Measurements from ENCODE around the gene HOXB5.

HOXB5 gene

GRCh38 chr17:48576479-48577309 lies 16.9 kb downstream of the HOXB5 start:
- no peak for TF ChIP-seq EZH2phosphoT487 (IDR thresholded peaks at IDR 0.05; ENCODE audit: borderline replicate concordance)
- no peak for TF ChIP-seq CTCF (conservative IDR thresholded peaks at IDR 0.05; ENCODE audit: low read length)
- H3K4me3 ChIP-seq (ENCODE audit: low read length, poor library complexity, severe bottlenecking), result peak overlapping the region; percentile 89

GRCh38 chr17:48575673-48576478 lies 17.7 kb downstream of the HOXB5 start:
- Histone ChIP-seq H3K79me2 (ENCODE audit: insufficient read depth, low read length) (peaks cover 98% of the 10 kb centered on the region), H3K9me2 (replicated peaks; ENCODE audit: low read depth, low read length) (no peaks in the 10 kb centered on the region), H3K9me3 (ENCODE audit: insufficient read depth, low read depth, low read length) (no peaks in the 10 kb centered on the region), H3K36me3 (ENCODE audit: insufficient read depth, low read length) (peaks cover 72% of the 10 kb centered on the region), H3K4me3 (ENCODE audit: low read length, poor library complexity, severe bottlenecking) (peak overlapping the region; percentile 89), H3K9ac (ENCODE audit: low read depth, low read length, poor library complexity, severe bottlenecking) (peak overlapping the region; percentile 95), H3K27me3 (ENCODE audit: insufficient read depth, low read length, poor library complexity, severe bottlenecking) (peaks cover 16% of the 10 kb centered on the region), H2AFZ (ENCODE audit: low read length) (no peak overlapping the region), H3F3A (ENCODE audit: low read depth) (peaks cover 8% of the 10 kb centered on the region), H4K20me1 (ENCODE audit: insufficient read depth, low read length, poor library complexity, severe bottlenecking) (peaks cover 70% of the 10 kb centered on the region), H3K4me2 (ENCODE audit: low read depth, low read length, poor library complexity, severe bottlenecking) (peak overlapping the region; percentile 98), H3K4me1 (ENCODE audit: insufficient read depth, low read length, poor library complexity, severe bottlenecking) (peaks cover 76% of the 10 kb centered on the region)
- TF ChIP-seq CTCF (conservative IDR thresholded peaks at IDR 0.05; ENCODE audit: low read length), result no peak
- no peak for TF ChIP-seq EZH2phosphoT487 (IDR thresholded peaks at IDR 0.05; ENCODE audit: borderline replicate concordance)

More at GRCh38 chr17:48576479-48577309, 16.9 kb downstream of the HOXB5 start:
- H3K79me2 ChIP-seq (ENCODE audit: insufficient read depth, low read length), result peaks cover 98% of the 10 kb centered on the region
- H3F3A ChIP-seq (ENCODE audit: low read depth), result peaks cover 12% of the 10 kb centered on the region
- peak overlapping the region; percentile 95 for H3K9ac ChIP-seq (ENCODE audit: low read depth, low read length, poor library complexity, severe bottlenecking)
- peaks cover 73% of the 10 kb centered on the region for H3K4me1 ChIP-seq (ENCODE audit: insufficient read depth, low read length, poor library complexity, severe bottlenecking)
- peaks cover 74% of the 10 kb centered on the region for H4K20me1 ChIP-seq (ENCODE audit: insufficient read depth, low read length, poor library complexity, severe bottlenecking)
- no peaks in the 10 kb centered on the region for H3K9me2 ChIP-seq (replicated peaks; ENCODE audit: low read depth, low read length)
- H3K9me3 ChIP-seq (ENCODE audit: insufficient read depth, low read depth, low read length), result no peaks in the 10 kb centered on the region
- peaks cover 16% of the 10 kb centered on the region for H3K27me3 ChIP-seq (ENCODE audit: insufficient read depth, low read length, poor library complexity, severe bottlenecking)
- peak overlapping the region; percentile 98 for H3K4me2 ChIP-seq (ENCODE audit: low read depth, low read length, poor library complexity, severe bottlenecking)
- H2AFZ ChIP-seq (ENCODE audit: low read length), result no peak overlapping the region
- H3K36me3 ChIP-seq (ENCODE audit: insufficient read depth, low read length), result peaks cover 63% of the 10 kb centered on the region

- Histone ChIP-seq H3K9me2 (replicated peaks; ENCODE audit: low read depth, low read length) (no peaks in the 10 kb centered on the region), H3K4me2 (ENCODE audit: low read depth, low read length, poor library complexity, severe bottlenecking) (peak overlapping the region; percentile 98), H3K9ac (ENCODE audit: low read depth, low read length, poor library complexity, severe bottlenecking) (peak overlapping the region; percentile 95), H3K27me3 (ENCODE audit: insufficient read depth, low read length, poor library complexity, severe bottlenecking) (peaks cover 16% of the 10 kb centered on the region), H2AFZ (ENCODE audit: low read length) (no peak overlapping the region), H3F3A (ENCODE audit: low read depth) (peaks cover 5% of the 10 kb centered on the region), H3K4me3 (ENCODE audit: low read length, poor library complexity, severe bottlenecking) (peak overlapping the region; percentile 89), H3K9me3 (ENCODE audit: insufficient read depth, low read depth, low read length) (no peaks in the 10 kb centered on the region), H3K36me3 (ENCODE audit: insufficient read depth, low read length) (peaks cover 79% of the 10 kb centered on the region), H3K79me2 (ENCODE audit: insufficient read depth, low read length) (peaks cover 98% of the 10 kb centered on the region), H3K4me1 (ENCODE audit: insufficient read depth, low read length, poor library complexity, severe bottlenecking) (peaks cover 81% of the 10 kb centered on the region), H4K20me1 (ENCODE audit: insufficient read depth, low read length, poor library complexity, severe bottlenecking) (peaks cover 68% of the 10 kb centered on the region)
- no peak for TF ChIP-seq EZH2phosphoT487 (IDR thresholded peaks at IDR 0.05; ENCODE audit: borderline replicate concordance)
- TF ChIP-seq CTCF (conservative IDR thresholded peaks at IDR 0.05; ENCODE audit: low read length), result no peak
These were observed 18.5 kb downstream of the HOXB5 start for GRCh38 chr17:48575066-48575582.

Measured in Loucy (cell line).